ENCODE measurements around the gene KIFC1.

DNA sequence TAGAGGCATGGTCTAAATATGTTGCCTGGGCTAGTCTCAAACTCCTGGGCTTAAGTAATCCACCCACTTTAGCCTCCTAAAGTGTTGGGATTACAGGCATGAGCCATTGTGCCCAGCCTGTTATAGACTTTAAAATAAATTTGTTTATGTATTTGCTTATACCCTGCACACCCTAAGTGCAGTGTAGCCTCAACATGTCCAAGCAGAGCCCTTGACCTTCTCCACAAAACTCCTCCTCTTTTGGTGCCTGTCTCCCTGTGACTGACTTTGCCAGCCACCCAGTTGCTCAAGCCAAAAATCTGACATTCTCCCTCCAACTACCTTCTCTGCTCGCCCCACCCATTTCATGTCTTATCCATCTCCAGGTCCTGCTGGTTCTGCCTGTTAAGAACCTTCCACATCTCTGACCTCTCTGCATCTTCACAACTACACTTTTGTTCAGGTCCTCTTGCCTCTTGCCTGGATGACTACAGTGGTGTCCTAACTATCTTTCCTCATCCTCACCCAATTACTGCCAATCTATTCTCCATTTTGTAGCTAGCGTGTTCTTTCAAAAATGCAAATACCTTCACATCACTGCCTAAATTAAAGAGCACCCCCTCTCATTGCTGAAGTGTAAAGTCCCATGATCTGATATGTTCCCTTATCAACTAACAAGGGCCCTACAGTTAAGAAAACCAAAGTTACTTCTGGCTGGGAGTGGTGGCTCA is 11.2 kb upstream of the KIFC1 start:
- TF ChIP-seq, protein P1, sequence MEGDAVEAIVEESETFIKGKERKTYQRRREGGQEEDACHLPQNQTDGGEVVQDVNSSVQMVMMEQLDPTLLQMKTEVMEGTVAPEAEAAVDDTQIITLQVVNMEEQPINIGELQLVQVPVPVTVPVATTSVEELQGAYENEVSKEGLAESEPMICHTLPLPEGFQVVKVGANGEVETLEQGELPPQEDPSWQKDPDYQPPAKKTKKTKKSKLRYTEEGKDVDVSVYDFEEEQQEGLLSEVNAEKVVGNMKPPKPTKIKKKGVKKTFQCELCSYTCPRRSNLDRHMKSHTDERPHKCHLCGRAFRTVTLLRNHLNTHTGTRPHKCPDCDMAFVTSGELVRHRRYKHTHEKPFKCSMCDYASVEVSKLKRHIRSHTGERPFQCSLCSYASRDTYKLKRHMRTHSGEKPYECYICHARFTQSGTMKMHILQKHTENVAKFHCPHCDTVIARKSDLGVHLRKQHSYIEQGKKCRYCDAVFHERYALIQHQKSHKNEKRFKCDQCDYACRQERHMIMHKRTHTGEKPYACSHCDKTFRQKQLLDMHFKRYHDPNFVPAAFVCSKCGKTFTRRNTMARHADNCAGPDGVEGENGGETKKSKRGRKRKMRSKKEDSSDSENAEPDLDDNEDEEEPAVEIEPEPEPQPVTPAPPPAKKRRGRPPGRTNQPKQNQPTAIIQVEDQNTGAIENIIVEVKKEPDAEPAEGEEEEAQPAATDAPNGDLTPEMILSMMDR (IDR thresholded peaks at IDR 0.05) = no peak
- no peak for TF ChIP-seq EZH2 (IDR thresholded peaks at IDR 0.05; ENCODE audit: borderline replicate concordance, insufficient read depth, low read depth, low read length, poor library complexity, severe bottlenecking)

All from B cell (primary cell).